Neural crest cell (in vitro differentiated cells): ENCODE data around the gene REST. TPM values are rescaled to one million over a fixed set of nuclear protein-coding genes. Genes with fewer than 3 reads are reported as not detected.

Experiments used
- DNase-seq: peaks from one replicate; pipeline ENCODE4 v3.0.0; 2021; ENCODE audit warnings: low read depth, mixed read lengths, low spot score
- H3K27ac Mint-ChIP-seq: one replicate; pipeline ENCODE4 v1.8.0; 2021; ENCODE audit warnings: mild to moderate bottlenecking, mixed read lengths; ENCODE audit not compliant: unreplicated experiment
- H3K27me3 Mint-ChIP-seq: 2 replicates; pipeline ENCODE4 v1.8.0; 2021; ENCODE audit warnings: low read depth, mild to moderate bottlenecking, mixed read lengths
- H3K36me3 Mint-ChIP-seq: 2 replicates; pipeline ENCODE4 v1.8.0; 2021; ENCODE audit warnings: low read depth, mild to moderate bottlenecking, mixed read lengths
- H3K4me1 Mint-ChIP-seq: 2 replicates; pipeline ENCODE4 v1.8.0; 2021; ENCODE audit warnings: mixed read lengths
- H3K4me3 Mint-ChIP-seq: one replicate; pipeline ENCODE4 v1.8.0; 2021; ENCODE audit warnings: mild to moderate bottlenecking, mixed read lengths
- H3K9me3 Mint-ChIP-seq: 2 replicates; pipeline ENCODE4 v1.8.0; 2021; ENCODE audit warnings: mixed read lengths
- CTCF ChIP-seq: fragments of 200-600 bp; sonication (generic); conservative IDR thresholded peaks from 2 replicates; pipeline ENCODE4 v1.5.0; 2021; ENCODE audit warnings: antibody characterized with exemption, mild to moderate bottlenecking
- total RNA-seq: library from RNA; stranded (reverse); gene quantifications from 2 replicates; pipeline ENCODE4 v1.2.1, GENCODE V29; 2021

The REST gene
- total RNA-seq, 1 donor from 2014 or later, result 51.2 TPM

GRCh38 chr4:56870946-56871345 is 36.8 kb upstream of the REST start:
- H3K27ac Mint-ChIP-seq, result no peak overlapping the region

GRCh38 chr4:56871371-56871866 is 36.3 kb upstream of the REST start:
- Mint-ChIP-seq H3K4me3 (peak overlapping the region; percentile 2), H3K4me1 (peaks cover 10% of the 10 kb centered on the region), H3K9me3 (no peaks in the 10 kb centered on the region), H3K27ac (peak overlapping the region; percentile 3), H3K27me3 (no peaks in the 10 kb centered on the region), H3K36me3 (no peaks in the 10 kb centered on the region)
- no peak for TF ChIP-seq CTCF
- peak; percentile 25 for DNase-seq

More at GRCh38 chr4:56870946-56871345, 36.8 kb upstream of the REST start:
- Mint-ChIP-seq H3K27me3 (no peaks in the 10 kb centered on the region), H3K4me1 (peaks cover 10% of the 10 kb centered on the region), H3K4me3 (peak overlapping the region; percentile 2), H3K36me3 (no peaks in the 10 kb centered on the region), H3K9me3 (no peaks in the 10 kb centered on the region)
- no peak for TF ChIP-seq CTCF
- DNase-seq, result no peak

- no peak for DNase-seq
- Mint-ChIP-seq H3K36me3 (no peaks in the 10 kb centered on the region), H3K4me3 (no peak overlapping the region), H3K4me1 (peaks cover 10% of the 10 kb centered on the region), H3K27me3 (no peaks in the 10 kb centered on the region), H3K9me3 (no peaks in the 10 kb centered on the region), H3K27ac (no peak overlapping the region)
- TF ChIP-seq CTCF, result no peak
Measured at GRCh38 chr4:56874166-56874565, 33.5 kb upstream of the REST start.

- no peaks in the 10 kb centered on the region for H3K36me3 Mint-ChIP-seq
- no peak for TF ChIP-seq CTCF
- H3K4me1 Mint-ChIP-seq, result peaks cover 10% of the 10 kb centered on the region
- no peaks in the 10 kb centered on the region for H3K9me3 Mint-ChIP-seq
- H3K27me3 Mint-ChIP-seq, result no peaks in the 10 kb centered on the region
- H3K27ac Mint-ChIP-seq, result no peak overlapping the region
- DNase-seq, result no peak
- H3K4me3 Mint-ChIP-seq, result no peak overlapping the region
Measured at GRCh38 chr4:56874923-56875322, 32.8 kb upstream of the REST start.

- TF ChIP-seq CTCF, result no peak
- DNase-seq, result no peak
- H3K9me3 Mint-ChIP-seq, result no peaks in the 10 kb centered on the region
- H3K4me3 Mint-ChIP-seq, result no peak overlapping the region
- H3K4me1 Mint-ChIP-seq, result peaks cover 6% of the 10 kb centered on the region
- no peaks in the 10 kb centered on the region for H3K36me3 Mint-ChIP-seq
- H3K27me3 Mint-ChIP-seq, result no peaks in the 10 kb centered on the region
- no peak overlapping the region for H3K27ac Mint-ChIP-seq
Measured at GRCh38 chr4:56876264-56876663, 31.4 kb upstream of the REST start.

GRCh38 chr4:56879996-56880395 is 27.7 kb upstream of the REST start:
- Mint-ChIP-seq H3K9me3 (no peaks in the 10 kb centered on the region), H3K4me3 (no peak overlapping the region), H3K36me3 (no peaks in the 10 kb centered on the region), H3K27ac (no peak overlapping the region), H3K27me3 (no peaks in the 10 kb centered on the region), H3K4me1 (no peaks in the 10 kb centered on the region)
- no peak for TF ChIP-seq CTCF
- DNase-seq, result no peak
